ENCODE results near the gene AQP5. TPM values are rescaled to one million over a fixed set of nuclear protein-coding genes. Genes with fewer than 3 reads are reported as not detected.

Gene AQP5
- total and polyA plus RNA-seq, 2 donors = 0.32 to 1.4 TPM

- DNase-seq (ENCODE audit: extremely low spot score) = no peak
- Histone ChIP-seq H3K4me3 (ENCODE audit: low read depth, low read length) (no peak overlapping the region), H3K27ac (ENCODE audit: low read depth) (no peak overlapping the region), H3K4me1 (ENCODE audit: insufficient read depth) (no peaks in the 10 kb centered on the region), H3K36me3 (ENCODE audit: insufficient read depth) (no peaks in the 10 kb centered on the region)
- WGBS = 29% methylated on average over 3 of the region's 3 CpGs
Measured at GRCh38 chr12:50005175-50005574, 43.5 kb downstream of the AQP5 start.

GRCh38 chr12:50006280-50006679 lies 44.6 kb downstream of the AQP5 start:
- H3K27ac ChIP-seq (ENCODE audit: low read depth) = no peak overlapping the region

GRCh38 chr12:50006754-50007442 lies 45.2 kb downstream of the AQP5 start:
- DNase-seq (ENCODE audit: extremely low spot score) = no peak
- 82% methylated on average over 1 of the region's 1 CpG for WGBS
- H3K36me3 ChIP-seq (ENCODE audit: insufficient read depth) = no peaks in the 10 kb centered on the region
- H3K4me3 ChIP-seq (ENCODE audit: low read depth, low read length) = no peak overlapping the region
- no peaks in the 10 kb centered on the region for H3K4me1 ChIP-seq (ENCODE audit: insufficient read depth)
- no peak overlapping the region for H3K27ac ChIP-seq (ENCODE audit: low read depth)

More at GRCh38 chr12:50006280-50006679, 44.6 kb downstream of the AQP5 start:
- Histone ChIP-seq H3K4me1 (ENCODE audit: insufficient read depth) (no peaks in the 10 kb centered on the region), H3K36me3 (ENCODE audit: insufficient read depth) (no peaks in the 10 kb centered on the region), H3K4me3 (ENCODE audit: low read depth, low read length) (no peak overlapping the region)
- 88% methylated on average over 7 of the region's 7 CpGs for whole genome bisulfite sequencing
- DNase-seq (ENCODE audit: extremely low spot score) = no peak

- H3K4me1 ChIP-seq (ENCODE audit: insufficient read depth) = no peaks in the 10 kb centered on the region
- H3K4me3 ChIP-seq (ENCODE audit: low read depth, low read length) = no peak overlapping the region
- no peak overlapping the region for H3K27ac ChIP-seq (ENCODE audit: low read depth)
- no peak for DNase-seq (ENCODE audit: extremely low spot score)
- 93% methylated on average over 2 of the region's 2 CpGs for WGBS
- no peaks in the 10 kb centered on the region for H3K36me3 ChIP-seq (ENCODE audit: insufficient read depth)
Measured at GRCh38 chr12:50013361-50014147, 51.9 kb downstream of the AQP5 start.

GRCh38 chr12:50014342-50014741 lies 52.7 kb downstream of the AQP5 start:
- no peaks in the 10 kb centered on the region for H3K4me1 ChIP-seq (ENCODE audit: insufficient read depth)
- WGBS = 99% methylated on average over 3 of the region's 3 CpGs
- H3K36me3 ChIP-seq (ENCODE audit: insufficient read depth) = no peaks in the 10 kb centered on the region
- no peak for DNase-seq (ENCODE audit: extremely low spot score)
- H3K4me3 ChIP-seq (ENCODE audit: low read depth, low read length) = no peak overlapping the region
- H3K27ac ChIP-seq (ENCODE audit: low read depth) = no peak overlapping the region

Other genes with a start within 250 kb of the AQP5 start
- gene TMBIM6, start 220.3 kb upstream of the AQP5 start, total RNA-seq = 395 TPM
- 305 TPM for gene TMBIM6, start 220.3 kb upstream of the AQP5 start, polyA plus RNA-seq
- 13.3 TPM for gene NCKAP5L, start 133.5 kb upstream of the AQP5 start, total RNA-seq
- 14.1 TPM for gene NCKAP5L, start 133.5 kb upstream of the AQP5 start, polyA plus RNA-seq
- gene BCDIN3D, start 118.8 kb upstream of the AQP5 start, total RNA-seq = 5.8 TPM
- gene BCDIN3D, start 118.8 kb upstream of the AQP5 start, polyA plus RNA-seq = 4.4 TPM
- gene FAIM2, start 58.0 kb upstream of the AQP5 start, total RNA-seq = 7.4 TPM
- gene FAIM2, start 58.0 kb upstream of the AQP5 start, polyA plus RNA-seq = 9.1 TPM
- not detected for gene AQP2, start 11.1 kb upstream of the AQP5 start, total RNA-seq
- gene AQP2, start 11.1 kb upstream of the AQP5 start, polyA plus RNA-seq = 0.04 TPM
- gene AQP6, start 11.1 kb downstream of the AQP5 start, total RNA-seq = 0.26 TPM
- gene AQP6, start 11.1 kb downstream of the AQP5 start, polyA plus RNA-seq = 0.08 TPM
- 40.0 TPM for gene RACGAP1, start 63.6 kb downstream of the AQP5 start, total RNA-seq
- gene RACGAP1, start 63.6 kb downstream of the AQP5 start, polyA plus RNA-seq = 10.6 TPM
- gene ASIC1, start 95.7 kb downstream of the AQP5 start, total RNA-seq = 2.7 TPM
- gene ASIC1, start 95.7 kb downstream of the AQP5 start, polyA plus RNA-seq = 5.4 TPM
- 30.2 TPM for gene SMARCD1, start 123.5 kb downstream of the AQP5 start, total RNA-seq
- gene SMARCD1, start 123.5 kb downstream of the AQP5 start, polyA plus RNA-seq = 31.2 TPM
- 2.2 TPM for gene GPD1, start 142.1 kb downstream of the AQP5 start, total RNA-seq
- gene GPD1, start 142.1 kb downstream of the AQP5 start, polyA plus RNA-seq = 16.0 TPM
- 30.5 TPM for gene COX14, start 150.4 kb downstream of the AQP5 start, total RNA-seq
- gene COX14, start 150.4 kb downstream of the AQP5 start, polyA plus RNA-seq = 135 TPM
- gene CERS5, start 205.5 kb downstream of the AQP5 start, total RNA-seq = 51.0 TPM
- 44.7 TPM for gene CERS5, start 205.5 kb downstream of the AQP5 start, polyA plus RNA-seq

Measured in urinary bladder (tissue), 4 donors.